ENCODE results near the gene ZNF644. TPM values are rescaled to one million over a fixed set of nuclear protein-coding genes. Genes with fewer than 3 reads are reported as not detected.
"Not testable (repeated sequence)": the region's sequence is repeated elsewhere in the genome, so short reads cannot be mapped to it uniquely, and the experiment has no call there.

Gene ZNF644
- total RNA-seq, 1 donor from 2014 or later: 177 TPM

- H3K79me2 ChIP-seq (ENCODE audit: low read depth): no peaks in the 10 kb centered on the region
- DNase-seq (ENCODE audit: low spot score): no peak
- H4K20me1 ChIP-seq (ENCODE audit: low read depth): no peaks in the 10 kb centered on the region
- H3K4me3 ChIP-seq: no peak overlapping the region
- TF ChIP-seq EZH2 (IDR thresholded peaks at IDR 0.05) (no peak), EZH2phosphoT487 (IDR thresholded peaks at IDR 0.05) (no peak), CTCF (IDR thresholded peaks at IDR 0.05) (no peak)
- H3K4me2 ChIP-seq: no peak overlapping the region
- H3K36me3 Mint-ChIP-seq: no peaks in the 10 kb centered on the region
- no peaks in the 10 kb centered on the region for H3K9me3 Mint-ChIP-seq
- H3K9me3 ChIP-seq (ENCODE audit: low read depth): no peaks in the 10 kb centered on the region
- H3F3A ChIP-seq (ENCODE audit: low read depth): no peaks in the 10 kb centered on the region
- H3K4me3 Mint-ChIP-seq: no peak overlapping the region
- H3K27ac ChIP-seq: no peak overlapping the region
- no peaks in the 10 kb centered on the region for H3K36me3 ChIP-seq
- H3K27ac Mint-ChIP-seq: no peak overlapping the region
- no peaks in the 10 kb centered on the region for H3K27me3 ChIP-seq
- H3K4me1 Mint-ChIP-seq: no peaks in the 10 kb centered on the region
- peaks cover 2% of the 10 kb centered on the region for H3K27me3 Mint-ChIP-seq (ENCODE audit: insufficient read depth, low read depth)
- no peaks in the 10 kb centered on the region for H3K4me1 ChIP-seq
- H3K9ac ChIP-seq: no peak overlapping the region
- no peak overlapping the region for H2AFZ ChIP-seq (replicated peaks)
These were observed 33.1 kb upstream of the ZNF644 start for GRCh38 chr1:91054780-91055481.

- Histone ChIP-seq H3K4me1 (no peaks in the 10 kb centered on the region), H3F3A (ENCODE audit: low read depth) (no peaks in the 10 kb centered on the region), H3K9me3 (ENCODE audit: low read depth) (no peaks in the 10 kb centered on the region), H2AFZ (replicated peaks) (peak overlapping the region; percentile 88), H3K4me2 (no peak overlapping the region), H3K79me2 (ENCODE audit: low read depth) (no peaks in the 10 kb centered on the region), H3K4me3 (no peak overlapping the region), H4K20me1 (ENCODE audit: low read depth) (no peaks in the 10 kb centered on the region), H3K9ac (no peak overlapping the region), H3K27ac (no peak overlapping the region), H3K36me3 (no peaks in the 10 kb centered on the region), H3K27me3 (no peaks in the 10 kb centered on the region)
- DNase-seq (ENCODE audit: low spot score): no peak
- Mint-ChIP-seq H3K27ac (no peak overlapping the region), H3K36me3 (no peaks in the 10 kb centered on the region), H3K9me3 (no peaks in the 10 kb centered on the region), H3K4me1 (no peaks in the 10 kb centered on the region), H3K4me3 (no peak overlapping the region), H3K27me3 (ENCODE audit: insufficient read depth, low read depth) (no peaks in the 10 kb centered on the region)
- no peak for TF ChIP-seq EZH2phosphoT487 (IDR thresholded peaks at IDR 0.05)
- no peak for TF ChIP-seq EZH2 (IDR thresholded peaks at IDR 0.05)
- no peak for TF ChIP-seq CTCF (IDR thresholded peaks at IDR 0.05)
These were observed 31.8 kb upstream of the ZNF644 start for GRCh38 chr1:91053630-91054029.

- H3K9me3 Mint-ChIP-seq; H2AFZ ChIP-seq (replicated peaks): not testable (repeated sequence)
These were observed 27.7 kb upstream of the ZNF644 start for GRCh38 chr1:91049551-91049950.

GRCh38 chr1:91046766-91047165, 24.9 kb upstream of the ZNF644 start:
- Mint-ChIP-seq H3K27ac (no peak overlapping the region), H3K4me1 (no peaks in the 10 kb centered on the region), H3K27me3 (ENCODE audit: insufficient read depth, low read depth) (peaks cover 6% of the 10 kb centered on the region), H3K36me3 (peaks cover 1% of the 10 kb centered on the region), H3K9me3 (peaks cover 8% of the 10 kb centered on the region), H3K4me3 (no peak overlapping the region)
- no peak for DNase-seq (ENCODE audit: low spot score)
- H4K20me1 ChIP-seq (ENCODE audit: low read depth): no peaks in the 10 kb centered on the region
- no peaks in the 10 kb centered on the region for H3F3A ChIP-seq (ENCODE audit: low read depth)
- no peaks in the 10 kb centered on the region for H3K79me2 ChIP-seq (ENCODE audit: low read depth)
- no peaks in the 10 kb centered on the region for H3K27me3 ChIP-seq
- H3K4me3 ChIP-seq: no peak overlapping the region
- no peak overlapping the region for H3K4me2 ChIP-seq
- no peak for TF ChIP-seq CTCF (IDR thresholded peaks at IDR 0.05)
- TF ChIP-seq EZH2phosphoT487 (IDR thresholded peaks at IDR 0.05): no peak
- no peak for TF ChIP-seq EZH2 (IDR thresholded peaks at IDR 0.05)
- H3K36me3 ChIP-seq: no peaks in the 10 kb centered on the region
- H3K9ac ChIP-seq: no peak overlapping the region
- peaks cover 3% of the 10 kb centered on the region for H3K9me3 ChIP-seq (ENCODE audit: low read depth)
- H3K27ac ChIP-seq: no peak overlapping the region
- H3K4me1 ChIP-seq: no peaks in the 10 kb centered on the region
- no peak overlapping the region for H2AFZ ChIP-seq (replicated peaks)

More at GRCh38 chr1:91049551-91049950, 27.7 kb upstream of the ZNF644 start:
- H3K36me3 Mint-ChIP-seq; H3K4me1 Mint-ChIP-seq; H3K4me3 ChIP-seq; H3K27me3 Mint-ChIP-seq (ENCODE audit: insufficient read depth, low read depth); H3F3A ChIP-seq (ENCODE audit: low read depth); H4K20me1 ChIP-seq (ENCODE audit: low read depth); H3K27ac ChIP-seq; H3K4me2 ChIP-seq; DNase-seq (ENCODE audit: low spot score); H3K36me3 ChIP-seq; H3K9me3 ChIP-seq (ENCODE audit: low read depth); H3K79me2 ChIP-seq (ENCODE audit: low read depth); H3K4me1 ChIP-seq; H3K27ac Mint-ChIP-seq; H3K9ac ChIP-seq; H3K27me3 ChIP-seq; H3K4me3 Mint-ChIP-seq: not testable (repeated sequence)

All from neural progenitor cell (in vitro differentiated cells).